OCI-LY7 (cell line): ENCODE results near the gene S100A7A.

Source experiments
- EZH2phosphoT487 ChIP-seq: fragments of 200-600 bp; sonication (generic); IDR thresholded peaks from 2 replicates; pipeline ENCODE4 v1.6.1; 2018; ENCODE audit warnings: low read depth, borderline replicate concordance, mild to moderate bottlenecking, mixed run types, antibody characterized with exemption, low read length, moderate library complexity, mixed read lengths
- TF ChIP-seq, protein P1 (sequence below): fragments of 200-600 bp; sonication (generic); conservative IDR thresholded peaks from 2 replicates; pipeline ENCODE4 v1.5.1; 2014; ENCODE audit warnings: mild to moderate bottlenecking, antibody characterized with exemption, low read length, moderate library complexity, mixed read lengths

DNA sequence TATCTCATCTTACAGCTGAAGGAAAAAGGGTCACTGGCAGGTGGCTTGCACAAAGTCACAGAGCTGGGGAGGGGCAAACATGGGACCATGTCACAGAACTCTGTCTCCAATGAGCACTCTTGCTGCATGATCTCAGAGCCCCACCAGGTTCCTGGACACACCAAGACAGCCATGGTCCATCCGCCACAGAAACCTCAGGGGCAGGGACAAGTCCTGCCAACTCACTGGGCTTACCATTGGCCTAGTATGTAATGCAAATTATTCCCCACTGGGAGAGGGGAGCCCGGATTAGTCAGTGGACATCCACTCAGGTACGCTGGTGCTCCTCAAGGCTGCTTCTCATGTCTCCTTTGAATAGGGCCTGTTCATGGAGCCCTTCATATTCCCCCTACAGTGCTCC is 14.2 kb downstream of the S100A7A start:
- TF ChIP-seq, protein P1, sequence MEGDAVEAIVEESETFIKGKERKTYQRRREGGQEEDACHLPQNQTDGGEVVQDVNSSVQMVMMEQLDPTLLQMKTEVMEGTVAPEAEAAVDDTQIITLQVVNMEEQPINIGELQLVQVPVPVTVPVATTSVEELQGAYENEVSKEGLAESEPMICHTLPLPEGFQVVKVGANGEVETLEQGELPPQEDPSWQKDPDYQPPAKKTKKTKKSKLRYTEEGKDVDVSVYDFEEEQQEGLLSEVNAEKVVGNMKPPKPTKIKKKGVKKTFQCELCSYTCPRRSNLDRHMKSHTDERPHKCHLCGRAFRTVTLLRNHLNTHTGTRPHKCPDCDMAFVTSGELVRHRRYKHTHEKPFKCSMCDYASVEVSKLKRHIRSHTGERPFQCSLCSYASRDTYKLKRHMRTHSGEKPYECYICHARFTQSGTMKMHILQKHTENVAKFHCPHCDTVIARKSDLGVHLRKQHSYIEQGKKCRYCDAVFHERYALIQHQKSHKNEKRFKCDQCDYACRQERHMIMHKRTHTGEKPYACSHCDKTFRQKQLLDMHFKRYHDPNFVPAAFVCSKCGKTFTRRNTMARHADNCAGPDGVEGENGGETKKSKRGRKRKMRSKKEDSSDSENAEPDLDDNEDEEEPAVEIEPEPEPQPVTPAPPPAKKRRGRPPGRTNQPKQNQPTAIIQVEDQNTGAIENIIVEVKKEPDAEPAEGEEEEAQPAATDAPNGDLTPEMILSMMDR: no peak
- no peak for TF ChIP-seq EZH2phosphoT487
